Bronchial epithelial cell (primary cell): ENCODE results near the gene GID4. TPM values are rescaled to one million over a fixed set of nuclear protein-coding genes. Genes with fewer than 3 reads are reported as not detected.

Experiments
- DNase-seq: peaks from one replicate; pipeline ENCODE4 v3.0.0-alpha.2; 2010; ENCODE audit warnings: low read depth
- FAIRE-seq: peaks from 2 replicates; lab custom pipeline; 2011; peaks lifted over from hg19 to GRCh38; lab: Jason Lieb, UNC
- H3K27me3 ChIP-seq: 2 replicates; pipeline ENCODE4 v1.5.1; 2011; ENCODE audit warnings: low read length; ENCODE audit not compliant: control insufficient read depth, insufficient read depth
- H3K36me3 ChIP-seq: 2 replicates; pipeline ENCODE4 v1.5.1; 2011; ENCODE audit warnings: low read length; ENCODE audit not compliant: control insufficient read depth, insufficient read depth
- H3K4me3 ChIP-seq: 2 replicates; pipeline ENCODE4 v1.5.1; 2011; ENCODE audit warnings: mild to moderate bottlenecking, low read depth, low read length, control low read depth
- CTCF ChIP-seq: IDR thresholded peaks from 2 replicates; pipeline ENCODE4 v1.5.1; 2011; ENCODE audit warnings: mild to moderate bottlenecking, moderate library complexity, low read length, control low read depth, inconsistent platforms; ENCODE audit not compliant: insufficient read depth, severe bottlenecking
- total RNA-seq: library from RNA; depleted of rRNA; stranded (reverse); fragments of >200 nt; gene quantifications from 2 replicates; pipeline ENCODE4 v1.2.1, GENCODE V29; 2014

GID4 gene
- total RNA-seq, 1 donor from 2014 or later: 5.3 TPM

- peak; percentile 78 for DNase-seq
- no peak for FAIRE-seq
- H3K4me3 ChIP-seq: no peak overlapping the region
- no peaks in the 10 kb centered on the region for H3K27me3 ChIP-seq
- peak; percentile 51 for TF ChIP-seq CTCF
- no peaks in the 10 kb centered on the region for H3K36me3 ChIP-seq
Observed at GRCh38 chr17:18033442-18034099, 5.6 kb upstream of the GID4 start.

GRCh38 chr17:18035704-18036103 is 3.5 kb upstream of the GID4 start:
- no peak for FAIRE-seq
- DNase-seq: no peak
- no peak overlapping the region for H3K4me3 ChIP-seq
- no peaks in the 10 kb centered on the region for H3K36me3 ChIP-seq
- no peaks in the 10 kb centered on the region for H3K27me3 ChIP-seq
- TF ChIP-seq CTCF: no peak

GRCh38 chr17:18037486-18037885 is 1.7 kb upstream of the GID4 start:
- H3K4me3 ChIP-seq: no peak overlapping the region
- no peaks in the 10 kb centered on the region for H3K27me3 ChIP-seq
- DNase-seq (no peak), FAIRE-seq (no peak)
- H3K36me3 ChIP-seq: no peaks in the 10 kb centered on the region
- TF ChIP-seq CTCF: no peak

- H3K27me3 ChIP-seq: no peaks in the 10 kb centered on the region
- H3K36me3 ChIP-seq: peaks cover 2% of the 10 kb centered on the region
- FAIRE-seq (no peak), DNase-seq (peak; percentile 66)
- H3K4me3 ChIP-seq: peak overlapping the region; percentile 76
- no peak for TF ChIP-seq CTCF
Observed at GRCh38 chr17:18038149-18038850, 908 bp upstream of the GID4 start.

- Histone ChIP-seq H3K27me3 (no peaks in the 10 kb centered on the region), H3K4me3 (peak overlapping the region; percentile 76), H3K36me3 (peaks cover 2% of the 10 kb centered on the region)
- DNase-seq: no peak
- no peak for FAIRE-seq
- TF ChIP-seq CTCF: no peak
Observed at GRCh38 chr17:18039535-18040260, 490 bp downstream of the GID4 start.
